MV-4-11 (cell line): ENCODE results near the gene TRABD2A.
A peak's percentile ranks its signal among the peaks of the same experiment; 100 is the strongest.
"Not testable (repeated sequence)": the region's sequence is repeated elsewhere in the genome, so short reads cannot be mapped to it uniquely, and the experiment has no call there.

Experiments
- DNase-seq: peaks from one replicate; lab custom pipeline; 2025; lab: John Stamatoyannopoulos, UW

TRABD2A gene

GRCh38 chr2:84880645-84881521 lies at the start of gene TRABD2A:
TRABD2A (minus strand) TSS chr2:84881084; CDS start chr2:84881039, 45 bp downstream.
- DNase-seq, result no peak

DNA sequence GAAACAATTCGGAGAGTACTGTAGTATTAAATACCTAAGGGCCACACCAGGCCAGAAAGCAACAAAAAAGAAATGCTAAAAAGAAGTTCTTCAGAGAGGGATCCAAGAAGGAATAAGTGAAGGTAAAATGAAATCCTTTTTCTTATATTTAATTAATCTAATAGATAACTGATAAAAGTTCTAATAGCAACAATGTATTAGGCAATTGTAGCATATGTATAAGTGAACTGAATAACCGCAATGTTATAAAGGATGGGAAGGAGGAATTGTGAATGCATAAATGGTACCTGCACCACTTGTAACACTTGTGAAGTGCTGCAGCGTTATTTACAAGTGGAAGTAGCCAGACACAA lies 46.4 kb upstream of the TRABD2A start:
- DNase-seq, result no peak

DNA sequence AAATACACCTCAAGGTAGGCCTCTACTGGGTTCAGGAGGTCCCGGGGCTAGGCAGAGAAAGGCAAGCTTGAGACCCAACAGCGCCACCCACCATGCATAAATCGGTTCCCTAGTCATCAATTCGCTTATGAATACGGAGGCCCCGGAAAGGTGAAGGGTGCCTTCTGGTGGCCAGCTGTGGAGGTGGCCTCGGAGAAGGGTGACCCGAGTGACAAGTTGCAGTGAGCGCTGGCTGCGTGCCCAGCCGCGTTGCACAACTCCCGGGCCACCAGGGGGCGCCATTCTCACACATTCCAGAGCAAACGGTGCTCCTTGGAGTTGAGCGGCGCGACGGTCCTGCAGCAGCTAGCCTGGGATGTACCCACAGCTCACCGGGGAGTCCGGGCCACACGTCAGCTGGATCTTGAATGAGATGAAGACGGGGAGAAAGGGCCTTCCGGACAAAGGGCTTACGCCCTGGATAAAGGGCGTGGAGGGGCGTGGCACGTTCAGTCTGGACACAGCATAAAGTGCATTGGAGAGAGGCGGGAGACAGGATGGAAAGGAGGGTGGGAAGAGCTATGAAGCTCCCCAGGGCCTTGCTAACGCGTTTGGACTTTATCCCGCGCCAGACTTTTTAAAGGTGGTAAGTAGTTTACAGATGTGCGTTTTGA lies 45.0 kb upstream of the TRABD2A start:
- DNase-seq, result peak; percentile 96

DNA sequence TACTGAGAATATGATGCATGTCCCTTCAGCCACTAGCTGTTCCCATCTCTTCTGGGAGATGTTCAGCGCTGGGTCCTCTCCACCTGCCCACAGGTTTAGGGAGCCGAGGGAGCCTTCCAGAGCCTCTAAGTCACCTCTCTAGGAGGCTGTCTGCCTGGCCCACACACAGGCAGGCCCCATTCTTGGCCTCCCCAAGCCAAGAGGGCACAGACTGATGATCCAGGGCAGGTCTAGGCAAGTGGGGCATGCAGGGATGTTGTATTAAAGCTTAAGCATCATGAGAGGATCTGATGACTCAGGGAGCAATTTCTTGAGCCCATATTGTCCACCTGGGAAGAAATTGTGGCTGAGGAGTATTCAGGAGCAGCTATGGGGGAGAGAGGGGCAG lies 44.4 kb upstream of the TRABD2A start:
- DNase-seq, result no peak

DNA sequence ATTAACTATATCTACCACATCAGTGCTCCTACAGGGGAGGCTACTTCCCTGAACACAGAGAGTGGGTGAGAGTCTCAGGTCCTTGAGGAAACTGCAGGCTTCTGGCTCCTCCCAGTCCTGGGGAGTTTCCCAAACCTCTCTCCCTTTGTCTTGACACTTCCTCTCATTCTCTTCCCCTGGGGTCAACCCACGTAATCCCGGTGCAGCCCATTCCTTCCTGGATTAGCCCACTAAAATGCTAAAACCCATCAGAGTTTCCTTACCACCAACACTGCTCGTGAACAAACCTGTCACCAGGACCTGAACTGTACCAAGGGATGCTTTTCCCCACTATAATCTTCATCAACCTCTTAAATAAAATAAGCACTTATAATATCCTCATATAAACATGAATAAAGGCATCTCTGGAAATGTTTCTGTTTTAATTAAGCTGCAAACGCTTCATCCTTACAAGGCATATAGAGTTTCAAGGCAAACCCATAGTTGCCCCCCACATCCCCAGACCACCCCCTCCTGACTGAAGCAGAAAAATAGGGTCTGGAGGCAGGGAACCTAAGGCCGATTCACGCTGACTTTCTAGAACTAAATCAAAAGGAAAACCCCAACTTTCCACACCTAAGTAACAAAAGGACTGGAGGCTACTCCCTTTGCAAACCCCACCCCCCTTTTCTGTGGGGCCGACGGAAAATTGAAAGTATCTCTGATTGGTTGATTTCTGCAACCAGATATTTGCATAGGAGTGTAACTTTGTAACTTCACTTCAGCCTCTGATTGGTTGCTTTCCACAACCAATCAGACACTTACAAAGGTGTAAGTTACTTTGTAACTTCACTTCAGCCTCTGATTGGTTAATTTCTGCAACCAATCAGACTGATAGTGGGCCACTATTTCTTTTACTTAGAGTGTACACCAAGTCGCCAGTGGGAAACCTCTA lies 43.6 kb upstream of the TRABD2A start:
- peak; percentile 47 for DNase-seq

DNA sequence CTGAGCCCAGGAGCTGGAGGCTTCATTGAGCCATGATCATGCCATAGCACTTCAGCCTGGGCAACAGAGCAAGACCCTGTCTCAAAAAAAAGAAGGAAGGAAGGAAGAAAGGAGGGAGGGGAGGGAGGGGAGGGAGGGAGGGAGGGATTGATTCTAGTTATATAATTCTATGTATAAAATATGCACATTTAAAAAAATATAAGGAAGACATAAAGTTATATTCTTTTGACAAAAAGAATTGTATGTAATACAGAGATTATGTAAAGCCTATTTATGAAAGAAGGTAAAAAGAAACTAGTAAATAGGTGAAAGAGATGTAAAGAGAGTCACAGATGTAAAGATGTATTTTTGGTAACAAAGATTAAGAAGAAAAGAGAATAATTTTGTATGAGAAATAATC lies 42.1 kb upstream of the TRABD2A start:
- no peak for DNase-seq

DNA sequence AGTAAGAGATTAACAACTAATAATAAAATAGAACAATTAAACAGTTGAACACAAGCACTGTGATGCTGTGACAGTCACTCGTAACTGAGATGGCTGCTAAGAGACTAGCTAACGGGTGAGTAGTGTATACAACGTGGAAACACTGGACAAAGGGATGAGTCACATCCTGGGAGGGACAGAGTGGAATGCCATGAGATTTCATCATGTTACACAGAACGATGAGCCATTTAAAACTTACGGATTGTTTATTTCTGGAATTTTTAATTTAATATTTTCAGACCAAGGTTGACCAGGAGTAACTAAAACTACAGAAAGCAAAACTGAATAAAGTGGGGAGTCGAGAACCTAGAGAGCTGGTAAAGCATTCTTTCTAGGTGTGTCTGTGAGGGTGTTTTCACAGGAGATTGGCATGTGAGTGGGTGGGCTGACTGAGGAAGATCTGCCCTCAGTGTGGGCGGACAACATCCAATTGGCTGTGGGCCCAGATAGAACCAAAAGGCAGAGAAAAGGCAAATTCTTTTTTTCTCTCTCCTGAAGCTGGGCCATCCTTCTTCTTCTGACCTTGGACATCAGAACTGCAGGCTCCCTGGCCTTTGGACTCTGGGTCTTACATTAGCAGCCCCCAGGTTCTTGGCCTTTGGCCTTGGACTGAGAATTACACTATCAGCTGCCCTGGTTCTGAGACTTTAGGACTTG lies 39.1 kb upstream of the TRABD2A start:
- peak; percentile 78 for DNase-seq

DNA sequence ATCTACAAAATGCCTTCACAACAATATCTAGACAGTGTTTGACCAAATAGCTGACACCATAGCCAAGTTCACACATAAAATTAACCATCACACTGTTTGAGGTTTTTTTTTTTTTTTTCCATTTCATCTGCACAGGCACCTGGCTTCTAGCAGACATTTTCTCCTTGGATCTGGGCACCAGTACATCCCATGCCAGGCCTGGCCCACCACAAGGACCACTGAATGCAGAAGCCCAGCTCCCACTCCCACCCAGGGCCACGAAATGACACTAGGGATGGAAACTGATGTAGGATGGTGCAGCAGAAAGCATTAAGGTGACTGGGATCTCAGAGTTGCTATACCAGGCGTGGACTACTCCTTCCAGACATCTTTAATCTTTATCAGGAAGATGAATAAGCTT lies 37.5 kb upstream of the TRABD2A start:
- no peak for DNase-seq

DNA sequence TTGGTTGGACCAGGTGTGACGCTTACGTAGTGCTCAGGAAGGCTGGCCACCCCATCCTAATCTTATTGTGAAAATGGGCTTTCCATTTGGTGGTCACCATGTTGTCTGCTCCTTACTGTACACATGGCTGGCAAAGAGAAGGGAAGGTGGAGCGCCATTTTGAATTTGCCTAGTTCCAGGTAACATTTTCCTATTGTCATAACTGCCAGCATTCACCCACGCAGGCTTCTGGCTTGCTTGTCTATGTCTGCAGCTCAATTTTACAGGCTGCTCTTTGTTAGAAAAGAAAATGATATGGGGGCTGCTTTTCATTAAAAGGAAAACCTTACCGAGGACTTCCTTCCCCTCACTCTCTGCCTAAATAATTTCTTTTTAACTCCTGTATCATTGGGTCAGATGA lies 36.9 kb upstream of the TRABD2A start:
- DNase-seq, result not testable (repeated sequence)

DNA sequence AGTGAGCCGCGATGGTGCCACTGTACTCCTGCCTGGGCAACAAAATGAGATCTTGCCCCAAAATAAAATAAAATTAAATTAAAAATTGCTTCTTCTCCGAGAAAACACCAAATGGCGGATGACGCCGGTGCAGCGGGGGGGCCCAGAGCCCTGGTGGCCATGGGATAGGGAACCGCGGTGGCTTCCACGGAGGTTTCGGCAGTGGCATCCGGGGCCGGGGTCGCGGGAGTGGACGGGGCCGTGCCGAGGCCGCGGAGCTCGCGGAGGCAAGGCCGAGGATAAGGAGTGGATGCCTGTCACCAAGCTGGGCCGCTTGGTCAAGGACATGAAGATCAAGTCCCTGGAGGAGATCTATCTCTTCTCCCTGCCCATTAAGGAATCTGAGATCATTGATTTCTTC lies 34.8 kb upstream of the TRABD2A start:
- not testable (repeated sequence) for DNase-seq

DNA sequence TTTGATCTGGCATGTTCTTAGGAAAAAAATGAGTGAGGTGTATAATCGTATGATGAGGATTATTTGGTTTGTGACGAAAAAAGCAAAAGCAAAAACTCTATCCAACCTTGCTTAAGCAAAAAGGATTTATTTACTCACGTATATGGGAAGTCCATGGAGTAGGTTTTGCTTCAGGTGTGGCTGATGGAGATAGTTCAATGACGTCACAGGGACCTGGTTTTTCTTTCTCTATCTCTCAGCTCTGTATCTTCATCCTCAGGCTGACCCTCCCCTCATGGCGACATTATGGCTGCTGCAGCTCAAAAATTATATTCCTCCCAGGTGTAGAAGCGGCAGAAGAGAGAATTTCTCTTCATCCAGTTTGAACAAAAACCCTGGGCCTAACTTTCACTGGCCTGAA lies 33.5 kb upstream of the TRABD2A start:
- DNase-seq, result no peak

DNA sequence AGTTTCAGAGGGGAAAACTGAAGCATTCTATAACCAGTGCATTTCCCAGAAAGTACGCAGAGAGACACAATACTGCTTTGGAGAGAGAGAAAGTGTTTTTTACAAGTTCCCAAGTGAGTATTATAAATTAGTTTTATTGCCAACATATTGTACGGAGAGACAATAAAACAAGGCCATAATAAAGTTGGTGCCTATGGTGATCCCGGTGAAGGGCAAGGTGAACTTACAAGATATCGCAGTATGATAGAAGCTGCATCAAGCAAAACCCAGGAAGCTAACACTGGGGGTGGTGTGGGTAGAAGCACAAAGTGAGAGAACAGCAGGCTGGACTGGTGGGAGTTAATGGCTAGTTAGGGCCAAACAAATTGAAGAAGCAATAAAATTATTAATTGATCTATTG lies 32.1 kb upstream of the TRABD2A start:
- DNase-seq, result no peak

GRCh38 chr2:84911135-84911678 lies 30.3 kb upstream of the TRABD2A start:
- DNase-seq, result no peak

- no peak for DNase-seq
These were observed 28.2 kb upstream of the TRABD2A start for GRCh38 chr2:84908948-84909713.

- DNase-seq, result peak; percentile 80
These were observed 26.2 kb upstream of the TRABD2A start for GRCh38 chr2:84906900-84907714.

DNA sequence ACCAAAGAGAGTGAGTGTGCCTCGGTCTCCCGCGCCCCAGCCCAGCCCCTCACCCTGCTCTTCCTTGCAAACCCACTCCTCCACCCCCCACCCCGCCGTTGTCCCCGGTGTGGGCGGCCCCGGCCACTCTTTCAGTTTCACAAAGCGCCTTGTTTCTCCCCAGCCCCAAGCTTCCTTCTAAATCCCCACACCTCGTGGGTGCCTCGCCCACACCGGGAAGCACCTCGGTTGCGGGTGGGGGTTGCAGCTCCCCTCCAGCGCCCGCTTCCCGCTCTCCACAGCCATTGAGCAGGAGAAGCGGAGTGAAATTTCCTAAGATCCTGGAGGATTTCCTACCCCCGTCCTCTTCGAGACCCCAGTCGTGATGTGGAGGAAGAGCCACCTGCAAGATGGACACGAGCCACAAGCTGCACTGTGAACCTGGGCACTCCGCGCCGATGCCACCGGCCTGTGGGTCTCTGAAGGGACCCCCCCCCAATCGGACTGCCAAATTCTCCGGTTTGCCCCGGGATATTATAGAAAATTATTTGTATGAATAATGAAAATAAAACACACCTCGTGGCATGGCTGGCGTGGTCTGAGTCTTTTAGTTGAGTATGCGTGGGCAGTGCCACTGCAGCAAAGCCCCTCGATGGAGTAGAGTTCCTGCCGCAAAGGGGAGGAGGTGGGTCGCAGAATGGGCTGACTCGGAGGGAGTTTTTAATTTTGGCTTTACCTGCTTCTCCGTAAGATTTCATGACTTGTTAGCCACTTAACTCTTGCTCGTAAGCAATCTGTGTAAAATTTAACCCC lies 25.4 kb upstream of the TRABD2A start:
- peak; percentile 45 for DNase-seq

DNA sequence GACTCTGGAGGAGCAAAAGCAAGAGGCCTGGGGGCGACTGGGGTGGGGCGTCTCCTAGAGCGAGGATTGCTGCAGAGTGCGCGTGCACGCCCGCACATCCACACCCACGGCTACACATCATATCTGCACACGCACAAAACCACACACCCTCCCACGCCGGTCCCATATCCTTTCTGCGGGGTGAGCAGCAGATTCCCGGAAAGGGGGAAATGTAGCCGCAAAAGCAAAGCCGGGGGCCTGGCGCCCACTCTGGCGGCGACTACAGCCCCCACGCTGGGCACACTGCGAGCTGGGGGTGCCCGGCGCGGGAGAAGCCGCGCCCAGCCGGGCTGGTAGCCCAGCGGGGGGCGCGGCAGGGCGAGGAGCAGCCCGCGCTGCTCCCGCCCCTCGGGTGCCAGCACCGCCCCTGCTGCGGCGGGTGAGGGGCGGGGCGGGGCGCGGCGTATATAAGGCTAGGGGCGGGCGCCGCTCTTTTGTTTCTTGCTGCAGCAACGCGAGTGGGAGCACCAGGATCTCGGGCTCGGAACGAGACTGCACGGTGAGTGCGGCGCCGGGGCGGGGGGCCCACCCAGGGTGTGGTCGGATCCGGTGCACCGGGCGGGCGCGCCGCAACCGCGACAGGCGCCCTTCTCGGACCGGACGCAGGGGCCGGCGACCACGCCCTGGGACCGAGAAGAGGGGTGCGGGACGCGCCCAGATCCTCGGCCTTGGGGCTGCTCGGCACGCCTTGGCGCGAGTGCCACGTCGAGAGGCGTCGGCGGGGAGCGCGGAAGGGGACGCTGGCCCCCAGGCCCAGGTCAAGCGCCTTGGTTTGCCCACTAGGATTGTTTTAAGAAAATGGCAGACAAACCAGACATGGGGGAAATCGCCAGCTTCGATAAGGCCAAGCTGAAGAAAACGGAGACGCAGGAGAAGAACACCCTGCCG lies 24.6 kb upstream of the TRABD2A start, which contains the start of gene TMSB10:
TSS of gene TMSB10 (plus strand) at position 476 of the 927 bp plus-strand sequence.
- peak; percentile 73 for DNase-seq

DNA sequence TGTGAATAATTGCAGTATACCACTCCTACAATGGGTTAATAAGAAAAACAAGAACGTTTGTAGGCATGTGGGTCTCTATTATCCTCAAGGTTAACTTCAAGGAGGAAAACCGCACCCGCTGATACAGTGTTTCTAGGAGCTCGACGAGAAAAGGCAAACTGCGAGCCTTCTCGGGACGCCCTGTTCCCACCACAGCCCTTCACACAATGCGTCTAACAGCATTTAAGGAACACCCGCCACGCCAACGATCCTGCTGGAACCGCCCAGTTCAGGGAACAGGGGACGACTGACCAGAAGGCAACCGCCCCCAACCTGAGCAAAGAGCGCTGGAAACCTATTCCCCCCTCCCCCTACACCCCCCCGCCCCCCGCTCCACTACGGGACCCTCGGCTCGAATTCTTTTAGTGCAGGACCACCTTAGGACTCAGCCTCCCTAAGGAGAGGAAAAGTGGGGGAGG lies 23.9 kb upstream of the TRABD2A start:
- DNase-seq, result peak; percentile 23
